Measurements from ENCODE around the gene HMOX1. TPM values are rescaled to one million over a fixed set of nuclear protein-coding genes. Genes with fewer than 3 reads are reported as not detected.

Gene HMOX1
- total RNA-seq, 1 donor from 2014 or later: 27.1 TPM

GRCh38 chr22:35378621-35379020 is 2.3 kb upstream of the HMOX1 start:
- intact Hi-C loops (cut with DNase I): no loop called here
- no peak for TF ChIP-seq CTCF (IDR thresholded peaks at IDR 0.05)
- no peaks in the 10 kb centered on the region for H3K27me3 ChIP-seq
- no peak for DNase-seq (ENCODE audit: low spot score in 2 of 2)
- H3K27ac ChIP-seq: no peak overlapping the region
- H3K4me3 ChIP-seq: no peak overlapping the region
- peaks cover 0 to 4% of the 10 kb centered on the region in 2 donors for H3K36me3 ChIP-seq
- peaks cover 5 to 29% of the 10 kb centered on the region in 2 donors for H3K4me1 ChIP-seq
- H3K9me3 ChIP-seq: no peaks in the 10 kb centered on the region

- no peak for TF ChIP-seq CTCF (IDR thresholded peaks at IDR 0.05)
- no peak for DNase-seq (ENCODE audit: low spot score in 2 of 2)
- no peaks in the 10 kb centered on the region for H3K27me3 ChIP-seq
- no peak overlapping the region for H3K27ac ChIP-seq
- H3K4me3 ChIP-seq: no peak overlapping the region
- peaks cover 0 to 5% of the 10 kb centered on the region in 2 donors for H3K36me3 ChIP-seq
- no peaks in the 10 kb centered on the region for H3K9me3 ChIP-seq
- intact Hi-C loops (cut with DNase I): no loop called here
- peaks cover 5 to 29% of the 10 kb centered on the region in 2 donors for H3K4me1 ChIP-seq
Observed at GRCh38 chr22:35379146-35379993, 1.5 kb upstream of the HMOX1 start.

GRCh38 chr22:35380013-35380412 is 883 bp upstream of the HMOX1 start:
- Histone ChIP-seq H3K27ac (peak overlapping the region; percentile 71 to 87), H3K36me3 (peaks cover 0 to 5% of the 10 kb centered on the region in 2 donors), H3K27me3 (no peaks in the 10 kb centered on the region), H3K9me3 (no peaks in the 10 kb centered on the region), H3K4me1 (peaks cover 5 to 29% of the 10 kb centered on the region in 2 donors), H3K4me3 (no peak overlapping the region)
- intact Hi-C loops (cut with DNase I): loop anchor here (2.0 kb wide), 1 partner anchor 29 kb away; no protein-coding TSS in a partner anchor
- no peak for DNase-seq (ENCODE audit: low spot score in 2 of 2)
- TF ChIP-seq CTCF (IDR thresholded peaks at IDR 0.05): no peak

- peaks cover 5 to 26% of the 10 kb centered on the region in 2 donors for H3K4me1 ChIP-seq
- intact Hi-C loops (cut with DNase I): loop anchor here (1.0 to 2.0 kb wide), 2 partner anchors 19 to 31 kb away; partner anchors contain the start of gene MCM5
- H3K27ac ChIP-seq: peak overlapping the region; percentile 77 to 87
- no peak for TF ChIP-seq CTCF (IDR thresholded peaks at IDR 0.05)
- H3K27me3 ChIP-seq: no peaks in the 10 kb centered on the region
- no peak for DNase-seq (ENCODE audit: low spot score in 2 of 2)
- H3K4me3 ChIP-seq: peak overlapping the region; percentile 66 to 72
- peaks cover 0 to 9% of the 10 kb centered on the region in 2 donors for H3K36me3 ChIP-seq
- H3K9me3 ChIP-seq: no peaks in the 10 kb centered on the region
Observed at GRCh38 chr22:35381424-35382009, 621 bp downstream of the HMOX1 start.

- Histone ChIP-seq H3K4me1 (peaks cover 5 to 16% of the 10 kb centered on the region in 2 donors), H3K27me3 (no peaks in the 10 kb centered on the region), H3K4me3 (no peak overlapping the region), H3K36me3 (peaks cover 13 to 23% of the 10 kb centered on the region in 2 donors), H3K9me3 (no peaks in the 10 kb centered on the region), H3K27ac (no peak overlapping the region)
- intact Hi-C loops (cut with DNase I): no loop called here
- DNase-seq (ENCODE audit: low spot score in 2 of 2): no peak
- TF ChIP-seq CTCF (IDR thresholded peaks at IDR 0.05): no peak
Observed at GRCh38 chr22:35383679-35384071, 2.8 kb downstream of the HMOX1 start.
